Measurements from ENCODE around the gene GFOD1. TPM values are rescaled to one million over a fixed set of nuclear protein-coding genes. Genes with fewer than 3 reads are reported as not detected.

The GFOD1 gene
- total and polyA plus RNA-seq, 7 experiments from 2014 or later, result 0.24 to 10.8 (median 1.4) TPM; not detected in 1

DNA sequence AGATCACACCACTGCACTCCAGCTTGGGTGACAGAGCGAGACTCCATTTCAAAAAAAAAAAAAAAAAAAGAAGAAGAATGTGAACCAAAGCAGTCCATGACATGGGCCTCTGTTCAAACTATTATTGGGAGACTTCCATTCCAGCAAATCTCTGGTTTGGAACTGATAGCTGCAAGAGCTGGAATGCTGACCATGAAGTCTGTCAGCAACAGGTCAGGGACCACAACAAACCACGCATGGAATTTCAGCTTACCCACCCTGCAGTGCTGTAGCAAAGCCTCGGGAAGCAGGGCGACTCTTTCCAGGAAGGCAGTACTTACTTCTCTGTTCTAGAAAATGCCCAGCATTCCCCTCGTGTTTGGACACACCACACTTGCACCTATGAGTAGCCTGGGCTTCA is 125.0 kb downstream of the GFOD1 start:
- no peak for DNase-seq
- no peak overlapping the region for H3K27ac ChIP-seq (ENCODE audit: low read depth, low read length)
- intact Hi-C loops (cut with micrococcal nuclease), result no loop called here
- no peaks in the 10 kb centered on the region for H3K27me3 ChIP-seq (ENCODE audit: control insufficient read depth in 2 of 2, insufficient read depth in 2 of 2, low read length in 2 of 2)
- peaks cover 0 to 5% (median 0%) of the 10 kb centered on the region in 5 donors for H3K36me3 Mint-ChIP-seq
- ChIA-PET CTCF (no interaction called here), POLR2A (no interaction called here)
- H3K9me3 ChIP-seq (ENCODE audit: control insufficient read depth in 2 of 3, low read length in 3 of 3), result no peaks in the 10 kb centered on the region
- no peaks in the 10 kb centered on the region for H3K27me3 Mint-ChIP-seq
- H3K9me3 Mint-ChIP-seq, result no peaks in the 10 kb centered on the region
- no peak overlapping the region for H3K27ac Mint-ChIP-seq
- ATAC-seq, result no peak
- H3K4me3 ChIP-seq (ENCODE audit: low read length), result no peak overlapping the region
- no peaks in the 10 kb centered on the region for H3K4me1 ChIP-seq (ENCODE audit: control insufficient read depth in 2 of 2, insufficient read depth in 2 of 2, low read length in 2 of 2)
- no peaks in the 10 kb centered on the region for H3K36me3 ChIP-seq (ENCODE audit: control insufficient read depth in 2 of 3, insufficient read depth in 3 of 3, low read length in 3 of 3)
- H3K4me3 Mint-ChIP-seq, result no peak overlapping the region
- H3K4me1 Mint-ChIP-seq, result peaks cover 0 to 25% (median 5%) of the 10 kb centered on the region in 7 donors

DNA sequence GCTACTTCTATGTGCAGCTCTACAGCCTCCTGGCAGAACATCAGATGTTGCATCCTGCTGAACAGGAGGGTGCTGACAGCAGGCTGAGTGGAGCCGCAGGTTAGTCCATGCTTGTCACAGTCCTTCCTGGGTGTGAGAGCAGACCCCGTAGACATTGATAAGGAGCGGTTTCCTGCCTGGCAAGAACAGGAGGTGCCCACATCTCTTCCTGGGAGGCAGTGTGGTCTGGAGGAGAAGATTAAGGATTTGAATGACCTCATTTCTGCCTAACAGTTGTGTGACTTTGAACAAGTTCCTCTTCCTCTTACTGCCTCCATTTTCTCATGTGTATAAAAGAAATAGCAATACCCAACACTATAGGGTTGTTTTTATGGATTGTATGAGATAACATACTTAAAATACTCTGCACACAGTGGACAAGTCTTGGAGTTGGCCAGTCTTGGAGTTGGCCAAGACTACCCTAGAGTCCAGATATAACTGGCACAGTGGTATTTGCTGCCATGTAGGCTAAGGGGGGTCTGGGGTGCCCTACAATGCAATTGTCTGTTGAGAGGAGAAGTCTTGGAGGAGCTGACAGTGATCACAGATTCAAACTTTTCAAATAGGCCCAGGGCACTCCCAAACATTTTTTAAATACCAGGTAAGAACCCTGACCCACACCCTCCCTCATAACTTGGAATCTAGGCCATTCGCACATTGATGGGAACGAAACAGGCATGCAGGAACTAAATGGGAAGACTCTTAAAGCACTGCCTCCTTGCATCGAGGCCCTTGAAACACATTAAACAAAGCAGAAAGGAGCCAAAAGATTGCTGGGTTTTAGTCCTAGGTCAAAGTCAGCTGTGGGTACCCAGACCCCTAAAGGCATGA is 126.5 kb downstream of the GFOD1 start:
- intact Hi-C loops (cut with micrococcal nuclease), result no loop called here

DNA sequence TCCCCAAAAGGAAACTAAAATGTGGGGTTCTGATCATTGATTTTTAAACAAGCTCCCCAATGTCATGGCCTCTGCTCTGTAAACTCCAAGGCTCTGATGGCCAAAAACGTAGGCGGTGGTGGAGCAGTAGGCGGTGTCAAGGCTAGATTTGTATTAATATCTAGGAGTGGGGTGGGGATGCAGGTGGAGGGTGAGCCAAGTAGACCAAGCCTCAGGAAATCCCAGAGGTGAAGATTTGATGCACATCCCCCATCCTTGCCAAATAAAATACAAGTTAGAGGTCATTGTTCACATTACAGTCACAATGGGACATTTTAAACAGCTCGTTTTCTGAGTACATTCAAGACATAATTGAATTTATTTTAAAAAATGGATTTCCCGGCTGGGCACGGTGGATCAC is 128.1 kb downstream of the GFOD1 start:
- intact Hi-C loops (cut with micrococcal nuclease), result loop anchor here (5.0 kb wide), 2 partner anchors 128 to 353 kb away; partner anchors contain the start of genes GFOD1 (in 1 of the 2) and RANBP9 (in 1 of the 2)
- ATAC-seq (no peak), DNase-seq (no peak)
- peaks cover 27 to 31% of the 10 kb centered on the region in 2 donors for H3K4me1 ChIP-seq (ENCODE audit: control insufficient read depth in 2 of 2, insufficient read depth in 2 of 2, low read length in 2 of 2)
- no peak overlapping the region for H3K4me3 ChIP-seq (ENCODE audit: low read length)
- H3K27me3 Mint-ChIP-seq, result no peaks in the 10 kb centered on the region
- H3K9me3 ChIP-seq (ENCODE audit: control insufficient read depth in 2 of 3, low read length in 3 of 3), result no peaks in the 10 kb centered on the region
- no peak overlapping the region for H3K27ac ChIP-seq (ENCODE audit: low read depth, low read length)
- H3K4me3 Mint-ChIP-seq, result no peak overlapping the region
- no peak overlapping the region for H3K27ac Mint-ChIP-seq
- H3K36me3 ChIP-seq (ENCODE audit: control insufficient read depth in 2 of 3, insufficient read depth in 3 of 3, low read length in 3 of 3), result no peaks in the 10 kb centered on the region
- no peaks in the 10 kb centered on the region for H3K27me3 ChIP-seq (ENCODE audit: control insufficient read depth in 2 of 2, insufficient read depth in 2 of 2, low read length in 2 of 2)
- POLR2A ChIA-PET, result no interaction called here
- CTCF ChIA-PET, result no interaction called here
- peaks cover 0 to 3% (median 0%) of the 10 kb centered on the region in 5 donors for H3K36me3 Mint-ChIP-seq
- H3K4me1 Mint-ChIP-seq, result peaks cover 27 to 56% (median 33%) of the 10 kb centered on the region in 7 donors
- no peaks in the 10 kb centered on the region for H3K9me3 Mint-ChIP-seq

More for the DNA sequence above, 126.5 kb downstream of the GFOD1 start:
- H3K27me3 ChIP-seq (ENCODE audit: control insufficient read depth in 2 of 2, insufficient read depth in 2 of 2, low read length in 2 of 2), result no peaks in the 10 kb centered on the region
- Mint-ChIP-seq H3K4me1 (peaks cover 10 to 40% (median 17%) of the 10 kb centered on the region in 7 donors), H3K9me3 (no peaks in the 10 kb centered on the region), H3K27me3 (no peaks in the 10 kb centered on the region), H3K36me3 (peaks cover 0 to 6% (median 0%) of the 10 kb centered on the region in 5 donors), H3K4me3 (no peak overlapping the region), H3K27ac (no peak overlapping the region)
- H3K36me3 ChIP-seq (ENCODE audit: control insufficient read depth in 2 of 3, insufficient read depth in 3 of 3, low read length in 3 of 3), result no peaks in the 10 kb centered on the region
- no peak overlapping the region for H3K4me3 ChIP-seq (ENCODE audit: low read length)
- peaks cover 13 to 15% of the 10 kb centered on the region in 2 donors for H3K4me1 ChIP-seq (ENCODE audit: control insufficient read depth in 2 of 2, insufficient read depth in 2 of 2, low read length in 2 of 2)
- ChIA-PET CTCF (no interaction called here), POLR2A (interaction anchor here (0.8 to 1.0 kb wide), 2 partner anchors 33 to 110 kb away, joined by 3 read pairs; partner anchors contain the start of gene TBC1D7)
- H3K9me3 ChIP-seq (ENCODE audit: control insufficient read depth in 2 of 3, low read length in 3 of 3), result no peaks in the 10 kb centered on the region
- DNase-seq (no peak), ATAC-seq (no peak)
- H3K27ac ChIP-seq (ENCODE audit: low read depth, low read length), result no peak overlapping the region

DNA sequence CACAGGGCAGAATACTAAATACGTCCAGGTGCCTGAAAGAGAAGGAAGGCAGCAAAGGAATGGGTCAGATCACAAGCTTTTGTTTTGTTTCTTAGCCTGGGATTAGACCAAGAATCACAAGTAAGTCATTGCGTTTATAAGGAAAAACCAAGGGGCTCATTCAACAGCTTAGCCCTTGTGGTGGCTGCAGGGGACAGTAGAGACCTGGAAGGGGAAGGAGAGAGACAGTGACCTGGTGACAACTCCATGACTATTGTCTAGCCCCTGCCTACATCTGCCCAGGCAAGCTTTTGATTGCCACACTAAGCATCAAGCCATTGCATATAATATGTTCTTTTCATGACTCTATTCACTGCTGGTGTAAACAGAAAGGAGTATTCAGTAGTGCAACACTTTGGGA is 128.9 kb downstream of the GFOD1 start:
- POLR2A ChIA-PET, result interaction anchor here (4.7 kb wide), 1 partner anchor 30 kb away, joined by 25 read pairs; the partner anchor contains the start of gene TBC1D7

DNA sequence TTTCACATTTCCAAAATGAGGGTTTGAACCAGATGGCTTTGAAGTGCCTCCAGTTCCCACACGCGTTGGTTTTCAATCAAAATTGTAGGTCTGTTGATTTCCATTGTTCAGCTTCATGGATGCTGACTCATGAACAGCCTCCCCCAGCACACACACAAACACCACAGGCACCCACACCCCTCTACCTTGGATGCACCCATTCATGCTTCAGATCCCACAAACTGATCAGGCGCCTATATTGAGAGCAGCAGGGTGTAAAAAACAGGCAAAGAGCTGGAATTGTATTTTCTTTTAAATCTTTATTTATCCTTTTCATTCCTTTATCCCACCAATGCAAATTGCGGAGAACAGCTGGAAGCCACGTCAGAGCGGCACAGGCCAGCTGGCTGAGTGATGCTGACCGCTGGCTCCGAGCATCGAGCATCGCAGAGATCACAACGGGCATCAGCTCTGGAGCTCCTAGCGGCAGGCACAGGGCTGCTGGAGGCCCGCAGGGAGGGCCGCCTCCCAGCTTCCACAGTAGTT is 129.8 kb downstream of the GFOD1 start:
- Histone ChIP-seq H3K4me1 (ENCODE audit: control insufficient read depth in 2 of 2, insufficient read depth in 2 of 2, low read length in 2 of 2) (peaks cover 27 to 32% of the 10 kb centered on the region in 2 donors), H3K27me3 (ENCODE audit: control insufficient read depth in 2 of 2, insufficient read depth in 2 of 2, low read length in 2 of 2) (no peaks in the 10 kb centered on the region), H3K9me3 (ENCODE audit: control insufficient read depth in 2 of 3, low read length in 3 of 3) (no peaks in the 10 kb centered on the region), H3K4me3 (ENCODE audit: low read length) (no peak overlapping the region), H3K27ac (ENCODE audit: low read depth, low read length) (no peak overlapping the region), H3K36me3 (ENCODE audit: control insufficient read depth in 2 of 3, insufficient read depth in 3 of 3, low read length in 3 of 3) (no peaks in the 10 kb centered on the region)
- intact Hi-C loops (cut with micrococcal nuclease), result loop anchor here (2.0 to 5.0 kb wide), 3 partner anchors 25 to 355 kb away; partner anchors contain the start of genes GFOD1 (in 1 of the 2) and RANBP9 (in 1 of the 2)
- ChIA-PET CTCF (interaction anchor here (0.5 to 1.3 kb wide), 5 partner anchors 10 to 146 kb away, joined by 3 to 7 read pairs (median 3); no protein-coding TSS in a partner anchor), POLR2A (interaction anchor here (4.7 kb wide), 1 partner anchor 29 kb away, joined by 25 read pairs; the partner anchor contains the start of gene TBC1D7)
- DNase-seq, result no peak
- peaks cover 35 to 65% (median 46%) of the 10 kb centered on the region in 7 donors for H3K4me1 Mint-ChIP-seq
- H3K9me3 Mint-ChIP-seq, result no peaks in the 10 kb centered on the region
- H3K27ac Mint-ChIP-seq, result peak overlapping the region in 3 of 9 donors; percentile 55 to 83 (median 73)
- peak overlapping the region in 1 of 10 donors; percentile 31 for H3K4me3 Mint-ChIP-seq
- ATAC-seq, result no peak
- peaks cover 0 to 3% (median 0%) of the 10 kb centered on the region in 5 donors for H3K36me3 Mint-ChIP-seq
- no peaks in the 10 kb centered on the region for H3K27me3 Mint-ChIP-seq

More for the DNA sequence above, 128.9 kb downstream of the GFOD1 start:
- DNase-seq (no peak), ATAC-seq (no peak)
- Mint-ChIP-seq H3K36me3 (peaks cover 0 to 3% (median 0%) of the 10 kb centered on the region in 5 donors), H3K4me3 (no peak overlapping the region), H3K4me1 (peaks cover 32 to 63% (median 41%) of the 10 kb centered on the region in 7 donors), H3K9me3 (no peaks in the 10 kb centered on the region), H3K27me3 (no peaks in the 10 kb centered on the region), H3K27ac (no peak overlapping the region)
- no peaks in the 10 kb centered on the region for H3K36me3 ChIP-seq (ENCODE audit: control insufficient read depth in 2 of 3, insufficient read depth in 3 of 3, low read length in 3 of 3)
- no peak overlapping the region for H3K27ac ChIP-seq (ENCODE audit: low read depth, low read length)
- H3K4me1 ChIP-seq (ENCODE audit: control insufficient read depth in 2 of 2, insufficient read depth in 2 of 2, low read length in 2 of 2), result peaks cover 27 to 32% of the 10 kb centered on the region in 2 donors
- no peak overlapping the region for H3K4me3 ChIP-seq (ENCODE audit: low read length)
- H3K27me3 ChIP-seq (ENCODE audit: control insufficient read depth in 2 of 2, insufficient read depth in 2 of 2, low read length in 2 of 2), result no peaks in the 10 kb centered on the region
- CTCF ChIA-PET, result no interaction called here
- intact Hi-C loops (cut with micrococcal nuclease), result loop anchor here (5.0 kb wide), 2 partner anchors 129 to 354 kb away; partner anchors contain the start of genes GFOD1 (in 1 of the 2) and RANBP9 (in 1 of the 2)
- H3K9me3 ChIP-seq (ENCODE audit: control insufficient read depth in 2 of 3, low read length in 3 of 3), result no peaks in the 10 kb centered on the region
